Activated gamma-delta T cell (primary cell): ENCODE data around the gene R3HDM2.
"Not testable (repeated sequence)": the region's sequence is repeated elsewhere in the genome, so short reads cannot be mapped to it uniquely, and the experiment has no call there.

Source experiments
- DNase-seq: peaks from one replicate; lab custom pipeline; 2025; lab: John Stamatoyannopoulos, UW

Gene R3HDM2

DNA sequence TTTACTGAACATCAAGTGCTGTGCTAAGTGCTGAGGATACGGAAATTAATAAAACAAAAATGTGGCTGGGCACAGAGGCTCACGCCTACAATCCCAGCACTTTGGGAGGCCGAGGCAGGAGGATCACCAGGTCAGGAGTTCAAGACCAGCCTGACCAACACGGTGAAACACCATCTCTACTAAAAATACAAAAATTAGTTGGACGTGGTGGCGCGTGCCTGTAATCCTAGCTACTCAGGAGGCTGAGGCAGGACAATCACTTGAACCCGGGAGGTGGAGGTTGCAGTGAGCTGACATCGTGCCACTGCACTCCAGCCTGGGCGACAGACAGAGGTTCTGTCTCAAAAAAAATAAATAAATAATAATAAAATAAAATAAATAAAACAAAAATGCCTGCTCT, 3.9 kb downstream of the R3HDM2 start:
- DNase-seq = not testable (repeated sequence)

DNA sequence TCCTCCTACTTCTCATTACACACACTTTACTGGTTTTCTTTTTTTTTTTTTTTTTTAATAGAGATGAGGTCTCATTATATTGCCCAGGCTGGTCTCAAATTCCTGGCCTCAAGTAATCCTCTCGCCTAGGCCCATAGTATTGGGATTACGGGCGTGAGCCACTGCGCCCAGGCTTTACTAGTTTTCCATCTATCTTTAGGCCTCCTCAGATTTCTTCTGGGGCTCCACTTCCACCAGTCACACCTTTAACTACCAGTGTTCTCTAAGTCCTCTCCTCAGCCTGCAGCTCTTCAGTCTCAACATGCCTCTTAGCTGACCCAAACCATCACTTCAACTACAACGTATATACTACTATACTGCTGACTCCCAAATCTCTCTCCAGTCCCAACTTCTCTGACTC, 10.4 kb downstream of the R3HDM2 start:
- no peak for DNase-seq

DNA sequence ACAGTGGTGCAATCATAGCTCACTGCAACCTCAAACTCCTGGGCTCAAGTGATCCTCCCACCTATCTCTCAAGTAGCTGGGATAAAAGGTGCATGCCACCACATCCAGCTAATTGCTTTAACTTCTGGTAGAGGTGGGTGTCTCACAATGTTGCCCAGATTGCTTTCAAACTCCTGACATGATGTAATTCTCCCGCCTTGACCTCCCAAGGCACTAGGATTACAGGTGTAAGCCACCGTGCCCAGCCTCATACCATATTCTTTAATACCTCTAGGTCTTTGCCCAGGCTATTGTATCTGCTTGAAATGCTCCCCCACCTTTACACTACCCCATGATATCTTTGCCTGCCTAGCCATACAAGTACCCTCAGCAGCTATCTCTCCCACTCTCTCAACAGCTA, 11.3 kb downstream of the R3HDM2 start:
- no peak for DNase-seq

DNA sequence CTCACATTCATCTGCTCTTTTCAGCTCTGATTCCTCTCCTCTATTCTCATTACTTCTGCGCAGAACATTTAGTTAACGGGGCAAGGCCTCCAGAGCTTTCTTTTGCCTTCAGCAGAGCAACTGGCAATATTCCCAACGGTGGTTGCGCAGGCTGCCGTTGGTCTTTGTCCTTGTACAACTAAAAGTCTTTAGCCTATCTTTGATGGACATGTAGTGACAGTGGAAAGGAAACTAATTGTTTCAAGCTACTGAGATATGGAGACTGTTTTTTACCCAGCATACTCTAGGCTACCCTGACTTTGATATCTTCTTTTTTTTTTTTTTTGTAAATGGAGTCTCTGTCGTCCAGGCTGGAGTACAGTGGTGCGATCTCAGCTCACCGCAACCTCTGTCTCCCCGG, 12.6 kb downstream of the R3HDM2 start:
- no peak for DNase-seq

DNA sequence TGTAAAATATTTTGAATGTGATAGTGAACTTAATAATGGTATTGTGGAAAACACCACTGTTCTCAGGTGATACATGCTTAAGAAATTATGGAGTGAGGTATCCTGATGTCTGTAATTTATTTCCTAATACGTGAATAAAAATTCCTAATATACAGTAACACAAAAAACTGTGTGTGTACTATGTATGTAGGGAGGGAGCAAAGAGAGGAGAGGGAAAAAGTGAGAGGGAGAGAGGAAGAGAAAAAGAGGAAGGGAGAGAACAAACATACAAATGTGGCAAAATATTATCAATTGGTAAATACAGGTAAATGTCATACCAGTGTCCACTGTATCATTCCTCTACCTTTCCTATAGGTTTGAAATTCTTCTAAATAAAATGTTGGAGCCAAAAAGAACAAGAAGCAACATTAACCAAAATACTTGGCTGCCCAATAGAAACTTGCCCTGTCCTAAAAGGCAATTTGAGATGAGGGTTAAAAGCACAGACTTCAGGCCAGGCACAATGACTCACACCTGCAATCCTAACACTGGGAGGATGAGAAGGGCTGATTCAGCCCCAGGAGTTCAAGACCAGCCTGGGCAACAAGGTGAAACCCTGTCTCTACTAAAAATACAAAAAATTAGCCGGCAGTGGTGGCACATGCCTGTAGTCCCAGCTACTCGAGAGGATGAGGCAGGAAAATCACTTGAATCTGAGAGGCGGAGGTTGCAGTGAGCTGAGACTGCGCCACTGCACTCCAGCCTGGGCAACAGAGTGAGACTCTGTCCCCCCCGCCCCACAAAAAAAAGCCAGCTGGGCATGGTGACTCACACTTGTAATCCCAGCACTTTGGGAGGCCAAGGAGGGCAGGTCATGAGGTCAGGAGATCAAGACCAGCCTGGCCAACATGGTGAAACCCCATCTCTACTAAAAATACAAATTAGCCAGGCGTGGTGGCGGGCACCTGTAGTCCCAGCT, 14.5 kb downstream of the R3HDM2 start:
- no peak for DNase-seq

DNA sequence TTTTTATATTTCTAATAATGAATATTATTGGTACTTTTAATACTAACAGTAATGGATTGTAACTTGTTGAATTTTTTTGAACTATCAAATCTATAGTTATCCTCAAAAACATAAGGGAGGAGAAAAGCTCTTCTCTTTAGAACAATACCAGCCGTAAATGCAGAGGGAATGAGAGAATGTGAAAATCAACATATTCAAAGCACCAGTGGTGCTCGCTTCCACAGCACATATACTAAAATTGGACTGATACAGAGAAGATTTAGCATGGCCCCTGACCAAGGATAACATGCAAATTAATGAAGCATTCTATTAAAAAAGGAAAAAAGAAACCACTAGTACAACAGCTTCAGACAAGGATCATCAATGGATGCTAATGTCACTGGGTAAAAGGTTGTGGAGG, 15.8 kb downstream of the R3HDM2 start:
- no peak for DNase-seq

DNA sequence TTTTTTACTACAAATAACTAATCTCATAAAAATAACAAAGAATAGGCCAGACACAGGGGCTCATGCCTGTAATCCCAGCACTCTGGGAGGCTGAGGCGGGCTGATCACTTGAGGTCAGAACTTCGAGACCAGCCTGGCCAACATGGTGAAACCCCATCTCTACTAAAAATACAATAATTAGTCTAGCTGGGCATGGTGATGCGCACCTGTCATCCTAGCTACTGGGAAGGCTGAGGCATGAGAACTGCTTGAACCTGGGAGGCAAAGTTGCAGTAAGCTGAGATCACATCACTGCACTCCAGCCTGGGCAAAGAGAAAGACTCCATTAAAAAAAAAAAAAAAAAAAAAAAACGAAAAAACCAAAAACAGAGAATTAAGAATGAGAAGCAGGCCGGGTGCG, 16.7 kb downstream of the R3HDM2 start:
- DNase-seq = not testable (repeated sequence)

DNA sequence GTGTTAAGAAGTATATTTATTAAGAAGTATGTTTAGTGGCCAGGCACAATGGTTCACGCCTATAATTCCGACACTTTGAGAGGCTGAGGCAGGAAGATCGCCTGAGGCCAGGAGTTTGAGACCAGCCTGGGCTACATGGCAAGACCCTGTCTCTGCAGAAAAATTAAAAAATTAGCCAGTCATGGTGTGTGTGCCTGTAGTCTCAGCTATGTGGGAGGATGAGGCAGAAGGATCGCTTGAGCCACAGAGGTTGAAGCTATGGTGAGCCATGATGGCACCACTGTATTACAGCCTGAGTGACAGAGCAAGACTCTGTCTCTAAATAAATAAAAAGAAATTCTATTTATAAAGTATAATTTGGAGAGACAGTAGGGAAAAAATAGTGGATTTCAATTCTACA, 20.3 kb downstream of the R3HDM2 start:
- no peak for DNase-seq

DNA sequence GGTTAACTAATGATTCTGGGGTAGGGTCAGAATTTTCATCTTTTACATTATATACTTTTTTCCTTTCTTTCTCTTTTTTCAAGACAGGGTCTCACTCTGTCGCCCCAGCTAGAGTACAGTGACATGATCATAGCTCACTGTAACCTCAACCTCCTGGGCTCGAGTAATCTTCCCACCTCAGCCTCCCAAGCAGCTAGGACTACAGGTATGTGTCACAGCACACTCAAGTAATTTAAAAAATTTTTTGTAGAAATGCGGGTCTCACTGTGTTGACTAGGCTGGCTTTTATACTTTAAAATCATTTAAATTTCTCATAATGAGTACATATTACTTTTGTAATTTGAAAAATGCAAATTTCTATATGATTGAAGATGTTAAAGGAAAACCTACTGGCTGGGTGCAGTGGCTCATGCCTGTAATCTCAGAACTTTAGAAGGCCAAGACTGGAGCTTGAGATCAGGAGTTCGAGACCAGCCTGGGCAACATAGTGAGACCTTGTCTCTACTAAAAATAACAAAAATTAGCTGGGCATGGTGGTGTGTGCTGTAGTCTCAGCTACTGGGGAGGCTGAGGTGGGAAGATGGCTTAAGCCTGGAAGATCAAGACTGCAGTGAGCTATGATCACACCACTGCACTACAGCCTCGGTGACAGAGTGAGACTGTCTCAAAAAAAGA, 25.7 kb downstream of the R3HDM2 start:
- no peak for DNase-seq

DNA sequence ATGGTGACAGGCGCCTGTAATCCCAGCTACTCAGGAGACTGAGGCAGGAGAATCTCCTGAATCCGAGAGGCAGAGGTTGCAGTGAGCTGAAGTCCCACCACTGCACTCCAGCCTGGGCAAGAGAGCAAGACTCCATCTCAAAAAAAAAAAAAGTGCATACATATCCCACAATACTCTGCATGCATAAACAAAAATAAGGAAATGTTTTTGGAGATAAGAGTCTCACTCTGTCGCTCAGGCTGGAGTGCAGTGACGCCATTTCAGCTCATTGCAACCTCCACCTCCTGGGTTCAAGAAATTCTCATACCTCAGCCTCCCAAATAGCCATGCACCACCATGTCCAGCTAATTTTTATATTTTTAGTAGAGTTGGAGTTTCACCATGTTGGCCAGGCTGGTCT, 28.7 kb downstream of the R3HDM2 start:
- not testable (repeated sequence) for DNase-seq

DNA sequence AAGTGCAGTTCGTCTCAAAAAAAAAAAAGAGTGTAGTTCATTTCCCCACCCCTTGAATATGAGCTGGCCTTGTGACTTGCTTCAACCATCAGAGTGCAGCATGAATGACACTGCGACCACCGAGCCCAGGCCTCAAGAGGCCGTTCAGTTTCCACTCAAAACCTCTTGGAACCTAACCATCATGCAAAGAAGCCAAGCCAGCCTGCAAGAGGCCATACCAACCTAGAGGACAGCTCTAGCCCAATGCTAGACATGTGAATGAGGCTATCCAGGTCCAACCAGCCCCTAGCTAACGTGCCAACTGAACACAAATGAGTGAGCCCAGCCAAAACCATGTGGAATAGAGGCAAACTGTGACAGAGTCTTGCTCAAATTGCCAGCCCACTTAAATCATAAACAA, 29.7 kb downstream of the R3HDM2 start:
- DNase-seq = no peak

DNA sequence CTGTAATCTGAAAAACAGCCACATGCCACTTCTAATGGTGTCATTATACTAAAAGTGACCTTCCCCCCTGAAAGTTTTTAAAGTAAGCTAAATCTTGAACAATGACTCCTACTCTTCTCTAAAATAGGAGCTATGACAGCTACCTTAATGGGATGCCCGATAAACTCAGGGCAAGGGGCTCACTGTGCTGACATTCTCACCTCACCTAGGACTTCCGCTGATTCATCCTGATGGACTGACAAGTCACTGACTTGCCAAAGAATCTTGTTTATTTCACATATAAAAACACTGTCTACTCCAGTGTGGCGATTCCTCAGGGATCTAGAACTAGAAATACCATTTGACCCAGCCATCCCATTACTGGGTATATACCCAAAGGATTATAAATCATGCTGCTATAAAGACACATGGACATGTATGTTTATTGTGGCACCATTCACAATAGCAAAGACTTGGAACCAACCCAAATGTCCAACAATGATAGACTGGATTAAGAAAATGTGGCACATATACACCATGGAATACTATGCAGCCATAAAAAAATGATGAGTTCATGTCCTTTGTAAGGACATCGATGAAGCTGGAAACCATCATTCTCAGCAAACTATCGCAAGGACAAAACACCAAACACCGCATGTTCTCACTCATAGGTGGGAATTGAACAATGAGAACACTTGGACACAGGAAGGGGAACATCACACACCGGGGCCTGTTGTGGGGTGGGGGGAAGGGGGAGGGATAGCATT, 31.0 kb downstream of the R3HDM2 start:
- not testable (repeated sequence) for DNase-seq

DNA sequence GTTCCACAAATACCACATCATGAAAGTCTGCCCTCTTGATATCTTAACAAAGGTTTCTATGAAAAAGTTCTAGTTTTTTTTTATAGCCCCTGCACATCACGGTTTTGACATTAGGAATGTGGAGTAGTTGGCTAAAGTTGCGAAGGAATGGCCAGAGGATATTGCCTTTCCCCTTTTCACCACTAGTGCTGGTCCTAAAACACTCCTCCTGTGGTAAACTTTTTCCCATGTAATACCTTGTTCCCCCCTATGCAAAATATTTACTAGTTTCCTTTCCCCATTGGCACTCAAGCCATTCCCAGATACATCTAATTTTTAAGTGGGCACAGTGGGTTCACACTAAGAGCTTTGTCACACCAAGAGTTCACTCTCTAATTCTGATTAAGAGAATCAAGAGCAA, 33.4 kb downstream of the R3HDM2 start:
- DNase-seq = no peak

DNA sequence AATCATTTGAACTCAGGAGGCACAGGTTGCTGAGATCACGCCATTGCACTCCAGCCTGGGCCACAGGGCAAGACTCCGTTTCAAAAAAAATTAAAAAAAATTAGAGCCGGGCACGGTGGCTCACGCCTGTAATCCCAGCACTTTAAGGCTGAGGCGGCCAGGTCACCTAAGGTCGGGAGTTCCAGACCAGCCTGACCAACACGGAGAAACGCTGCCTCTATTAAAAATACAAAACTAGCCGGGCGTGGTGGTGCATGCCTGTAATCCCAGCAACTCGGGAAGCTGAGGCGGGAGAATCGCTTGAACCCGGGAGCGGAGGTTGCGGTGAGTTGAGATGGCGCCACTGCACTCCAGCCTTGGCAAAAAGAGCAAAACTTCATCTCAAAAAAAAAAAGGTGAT, 35.7 kb downstream of the R3HDM2 start:
- DNase-seq = no peak

DNA sequence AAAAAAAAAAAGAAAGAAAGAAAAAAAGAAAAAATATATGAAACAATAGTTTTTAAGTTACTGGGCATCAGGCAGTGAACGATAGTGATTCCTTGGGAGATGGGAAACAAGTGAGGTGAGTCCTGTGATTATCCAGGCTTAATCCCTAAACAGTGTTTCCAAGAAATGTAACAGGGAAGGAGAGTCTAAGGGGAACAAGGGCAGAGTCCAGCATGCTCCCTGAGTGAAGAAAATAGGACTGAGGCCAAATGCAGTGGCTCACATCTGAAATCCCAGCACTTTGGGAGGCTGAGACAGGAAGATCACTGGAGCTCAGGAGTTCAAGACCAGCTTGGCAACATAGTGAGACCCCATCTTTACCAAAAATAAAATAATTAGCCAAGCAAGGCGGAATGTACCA, 40.7 kb downstream of the R3HDM2 start:
- DNase-seq = no peak

DNA sequence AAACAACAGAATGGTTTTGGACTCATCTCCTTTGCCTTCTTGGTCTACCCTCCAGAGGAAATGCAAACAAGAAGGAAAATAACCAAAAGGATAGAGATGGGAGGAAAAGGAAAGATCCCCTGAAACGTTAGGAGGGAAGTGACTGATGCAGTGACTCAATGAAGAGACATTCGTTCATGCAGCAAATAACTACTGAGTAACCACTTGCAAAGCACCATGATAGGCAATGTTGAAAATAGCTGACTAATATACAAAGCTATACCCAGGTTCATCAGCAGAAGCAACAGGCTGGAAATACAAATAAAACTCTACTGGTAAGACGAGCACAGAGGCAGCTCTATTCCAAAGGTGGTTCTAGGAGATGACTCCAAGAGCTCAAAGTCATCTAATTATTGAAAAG, 41.8 kb downstream of the R3HDM2 start:
- DNase-seq = no peak

DNA sequence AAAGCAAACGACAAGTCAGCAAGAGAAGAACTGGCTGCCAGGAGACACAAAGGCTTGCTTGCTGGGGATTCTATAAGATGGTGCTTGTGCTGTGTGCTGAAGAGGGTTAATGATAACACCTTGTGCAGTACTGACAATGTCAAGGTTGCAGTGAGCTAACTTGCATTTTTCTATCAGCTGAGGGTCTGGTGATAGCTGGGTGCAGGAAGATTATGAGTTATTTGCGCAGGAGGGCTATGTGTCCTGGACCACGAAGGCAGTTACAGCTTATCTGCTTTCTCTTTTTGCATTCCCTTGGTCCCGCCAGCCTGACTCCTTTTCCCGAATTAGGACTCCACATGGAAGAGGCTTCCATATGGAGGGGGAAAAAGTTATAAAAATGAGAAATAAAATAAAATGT, 42.4 kb downstream of the R3HDM2 start:
- DNase-seq = no peak

DNA sequence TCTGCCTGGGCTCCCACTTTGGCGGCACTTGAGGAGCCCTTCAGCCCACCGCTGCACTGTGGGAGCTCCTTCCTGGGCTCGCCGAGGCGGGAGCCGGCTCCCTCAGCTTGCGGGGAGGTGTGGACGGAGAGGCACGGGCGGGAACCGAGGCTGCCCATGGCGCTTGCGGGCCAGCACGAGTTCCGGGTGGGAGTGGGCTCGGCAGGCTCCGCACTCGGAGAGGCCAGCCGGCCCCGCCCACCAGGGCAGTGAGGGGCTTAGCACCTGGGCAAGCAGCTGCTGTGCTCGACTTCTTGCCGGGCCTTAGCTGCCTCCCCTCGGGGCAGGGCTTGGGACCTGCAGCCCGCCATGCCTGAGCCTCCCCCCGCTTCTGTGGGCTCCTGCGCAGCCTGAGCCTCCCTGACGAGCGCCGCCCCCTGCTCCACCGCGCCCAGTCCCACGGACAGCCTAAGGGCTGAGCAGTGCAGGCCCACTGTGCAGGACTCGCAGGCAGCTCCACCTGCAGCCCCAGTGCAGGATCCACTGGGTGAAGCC, 44.6 kb downstream of the R3HDM2 start:
- no peak for DNase-seq

DNA sequence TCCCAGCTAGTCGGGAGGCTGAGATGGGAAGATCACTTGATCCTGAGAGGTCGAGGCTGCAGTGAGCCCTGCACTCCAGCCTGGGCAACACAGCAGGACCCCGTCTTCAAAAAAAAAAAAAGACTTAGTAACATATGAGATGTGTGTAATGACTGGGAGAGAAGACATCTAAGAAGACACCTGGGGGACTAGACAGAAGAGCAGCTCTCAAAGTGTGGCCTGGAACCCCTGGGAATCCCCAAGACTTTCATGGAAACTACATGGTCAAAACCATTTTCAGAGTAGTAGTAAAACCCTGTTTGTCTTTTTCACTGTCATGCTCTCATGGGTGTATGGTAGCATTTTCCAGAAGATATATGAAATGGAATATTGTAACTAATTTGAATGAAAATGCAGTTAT, 45.3 kb downstream of the R3HDM2 start:
- no peak for DNase-seq

DNA sequence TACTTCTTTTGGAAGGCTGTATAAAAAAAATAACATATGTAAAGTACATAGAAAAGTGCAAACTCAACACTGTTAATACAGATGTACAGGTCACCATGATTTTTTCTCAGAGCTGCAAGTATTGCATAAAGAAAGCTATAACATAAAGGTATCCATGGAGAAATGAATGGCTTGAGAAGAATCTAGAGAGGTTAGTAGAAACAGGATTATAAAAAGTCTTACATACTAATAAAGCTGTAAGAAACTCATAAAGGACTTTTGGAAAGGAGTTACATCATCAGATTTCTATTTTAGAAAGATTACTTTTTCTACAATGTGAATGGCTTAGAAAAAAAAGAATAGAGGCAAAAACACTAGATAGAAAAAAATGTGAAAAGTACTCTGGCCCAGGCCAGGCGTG, 46.4 kb downstream of the R3HDM2 start:
- no peak for DNase-seq

DNA sequence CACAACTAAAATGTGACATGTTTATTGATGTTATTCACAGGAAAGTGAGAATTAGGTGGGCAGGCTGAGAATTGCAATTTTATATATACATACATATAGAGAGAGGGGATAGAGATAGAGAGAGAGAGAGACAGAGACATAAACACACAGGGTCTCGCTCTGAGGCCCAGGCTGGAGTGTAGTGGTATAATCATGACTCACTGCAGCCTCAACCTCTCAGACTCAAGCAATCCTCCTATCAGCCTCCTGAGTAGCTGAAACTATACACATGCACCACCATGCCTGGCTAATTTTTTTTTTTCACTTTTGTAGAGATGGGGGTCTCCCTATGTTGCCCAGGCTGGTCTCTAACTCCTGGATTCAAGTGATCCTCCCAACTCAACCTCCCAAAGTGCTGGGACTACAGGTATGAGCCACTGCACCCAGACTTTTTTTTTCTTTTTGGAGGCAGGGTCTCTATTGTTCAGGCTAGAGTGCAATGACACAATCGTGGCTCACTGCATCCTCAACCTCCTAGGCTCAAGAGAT, 49.1 kb downstream of the R3HDM2 start:
- DNase-seq = no peak

DNA sequence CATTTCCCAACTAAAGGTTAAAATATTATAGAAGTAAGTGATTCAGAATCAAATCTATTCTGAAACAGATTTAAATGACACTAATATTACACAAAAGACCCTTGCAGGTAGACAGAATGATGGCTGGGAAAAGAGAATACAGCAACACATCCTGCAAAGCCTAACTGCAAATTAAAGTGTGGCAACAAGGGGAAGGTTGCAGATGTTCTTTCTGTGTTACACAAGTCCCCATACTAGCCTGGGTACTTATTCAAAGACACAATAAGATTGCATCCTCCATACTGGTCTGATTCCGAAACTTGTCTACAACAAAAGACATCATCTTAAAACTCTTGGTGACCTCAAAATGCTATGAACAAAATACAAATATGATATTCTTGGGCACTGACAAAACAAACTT, 50.5 kb downstream of the R3HDM2 start:
- no peak for DNase-seq
